BLaER1 treated with 17β-estradiol and CSF1 and Interleukin-3, amounts not matched to agents 10 nM and 100 nM (cell line): Measurements from ENCODE around the gene NECTIN2.
A peak's percentile ranks its signal among the peaks of the same experiment; 100 is the strongest.

Source experiments
- H3K27ac ChIP-seq, 11 experiments: shearing (Covaris generic); formaldehyde crosslinking; 2 replicates each; pipeline ENCODE4 v1.8.1; 2022
- H3K27me3 ChIP-seq, 11 experiments: shearing (Covaris generic); formaldehyde crosslinking; 2 replicates each; pipeline ENCODE4 v1.8.1; 2022
- H3K36me3 ChIP-seq, 11 experiments: shearing (Covaris generic); formaldehyde crosslinking; 2 replicates each; pipeline ENCODE4 v1.8.1; 2022
- H3K4me1 ChIP-seq, 10 experiments: shearing (Covaris generic); formaldehyde crosslinking; 2 replicates each; pipeline ENCODE4 v1.8.1; 2022
- H3K4me2 ChIP-seq, 11 experiments: shearing (Covaris generic); formaldehyde crosslinking; 2 replicates each; pipeline ENCODE4 v1.8.1; 2022
- H3K4me3 ChIP-seq, 10 experiments: shearing (Covaris generic); formaldehyde crosslinking; 2 replicates each; pipeline ENCODE4 v1.8.1; 2022
- H3K9ac ChIP-seq, 11 experiments: shearing (Covaris generic); formaldehyde crosslinking; 2 replicates each; pipeline ENCODE4 v1.8.1; 2022
- H3K9me3 ChIP-seq, 11 experiments: shearing (Covaris generic); formaldehyde crosslinking; replicated peaks in 1 of 11; 2 replicates each; pipeline ENCODE4 v1.8.1; 2022
- H4K20me1 ChIP-seq, 11 experiments: shearing (Covaris generic); formaldehyde crosslinking; 2 replicates each; pipeline ENCODE4 v1.8.1; 2022
- Cebpa-rat ChIP-seq, 11 experiments: shearing (Covaris generic); IDR thresholded peaks; 2 replicates each; pipeline ENCODE4 v1.8.1; 2022

NECTIN2 gene

DNA sequence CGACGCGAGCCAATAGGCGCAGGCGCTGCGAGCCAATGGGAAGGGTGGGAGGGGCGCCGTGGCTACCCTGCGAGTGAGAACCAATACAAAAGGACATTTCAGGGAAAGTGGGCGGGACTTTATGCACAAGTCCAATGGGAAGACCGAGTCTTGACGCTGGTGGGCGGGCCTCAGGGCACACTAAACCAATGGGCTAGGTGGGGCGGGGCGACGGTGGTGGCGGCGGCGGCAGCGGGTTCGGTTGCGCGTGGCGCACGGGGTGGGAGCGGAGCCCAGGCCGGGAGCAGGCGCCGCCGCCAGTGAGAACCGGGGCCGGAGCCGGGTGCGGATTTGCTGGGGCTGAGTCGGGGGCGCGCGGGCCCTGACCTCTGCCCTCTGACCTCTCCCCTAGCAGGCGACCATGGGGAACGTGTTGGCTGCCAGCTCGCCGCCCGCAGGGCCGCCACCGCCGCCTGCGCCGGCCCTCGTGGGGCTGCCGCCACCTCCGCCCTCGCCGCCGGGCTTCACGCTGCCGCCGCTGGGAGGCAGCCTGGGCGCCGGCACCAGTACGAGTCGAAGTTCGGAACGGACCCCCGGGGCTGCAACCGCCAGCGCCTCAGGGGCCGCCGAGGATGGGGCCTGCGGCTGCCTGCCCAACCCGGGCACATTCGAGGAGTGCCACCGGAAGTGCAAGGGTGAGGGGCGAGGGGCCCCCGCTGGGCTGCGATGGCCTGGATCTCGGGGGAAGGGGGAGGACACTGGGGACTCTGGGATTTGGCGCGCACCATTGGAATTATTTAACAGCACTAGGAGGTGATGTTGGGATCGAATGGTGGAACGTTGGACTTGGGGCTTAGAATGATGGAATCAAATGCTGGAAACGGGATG, 45.2 kb downstream of the NECTIN2 start, which contains the start of gene TOMM40:
TSS of gene TOMM40 (plus strand) at position 239 of the 867 bp plus-strand sequence. CDS start at position 401, 162 bp downstream.
- Histone ChIP-seq H4K20me1 (peaks cover 0 to 51% (median 45%) of the 10 kb centered on the region in 11 experiments; a peak in 18 of 22 replicates), H3K27ac (peak within 1 kb of the TSS; percentile 83 to 98 (median 92)), H3K36me3 (peaks cover 60 to 74% (median 69%) of the 10 kb centered on the region in 11 experiments), H3K27me3 (no peaks in the 10 kb centered on the region), H3K4me3 (peak within 1 kb of the TSS; percentile 87 to 99 (median 94)), H3K4me1 (peaks cover 20 to 39% (median 26%) of the 10 kb centered on the region in 10 experiments), H3K9ac (peak within 1 kb of the TSS; percentile 83 to 99 (median 94)), H3K4me2 (peak within 1 kb of the TSS; percentile 91 to 99 (median 96)), H3K9me3 (no peaks in the 10 kb centered on the region)
- no peak for TF ChIP-seq Cebpa-rat (IDR thresholded peaks at IDR 0.05)

DNA sequence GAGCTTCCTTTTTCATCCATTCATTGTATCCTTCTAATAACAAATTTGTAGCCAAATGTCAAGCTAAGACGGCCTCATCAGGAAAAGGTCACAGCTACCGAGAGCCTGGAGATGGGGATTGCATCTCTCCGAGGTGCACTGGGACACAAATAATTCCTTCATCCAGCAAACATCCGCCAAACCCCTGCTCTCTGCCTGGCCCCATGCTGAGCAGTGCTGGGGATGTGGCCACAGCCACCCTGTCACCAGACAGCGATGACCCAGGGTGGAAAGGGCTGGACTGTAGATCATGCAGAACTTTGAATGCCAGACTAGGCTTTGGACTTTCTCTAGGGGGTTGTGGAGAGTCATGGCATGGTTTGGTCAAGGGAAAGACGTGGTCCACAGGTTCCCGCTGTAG, 46.8 kb downstream of the NECTIN2 start:
- H3K4me1 ChIP-seq = peaks cover 20 to 39% (median 26%) of the 10 kb centered on the region in 10 experiments
- peak overlapping the region in 9 of 10 experiments; percentile 87 to 98 (median 94); a peak in 15 of 20 replicates for H3K4me3 ChIP-seq
- no peak for TF ChIP-seq Cebpa-rat (IDR thresholded peaks at IDR 0.05)
- peaks cover 0 to 68% (median 60%) of the 10 kb centered on the region in 11 experiments; a peak in 18 of 22 replicates for H4K20me1 ChIP-seq
- H3K4me2 ChIP-seq = peak overlapping the region; percentile 91 to 99 (median 96)
- no peaks in the 10 kb centered on the region for H3K9me3 ChIP-seq
- peaks cover 65 to 74% (median 69%) of the 10 kb centered on the region in 11 experiments for H3K36me3 ChIP-seq
- H3K9ac ChIP-seq = peak overlapping the region; percentile 83 to 99 (median 94)
- peak overlapping the region in 4 of 11 experiments; percentile 79 to 97 (median 93); a peak in 4 of 22 replicates for H3K27ac ChIP-seq
- H3K27me3 ChIP-seq = no peaks in the 10 kb centered on the region

DNA sequence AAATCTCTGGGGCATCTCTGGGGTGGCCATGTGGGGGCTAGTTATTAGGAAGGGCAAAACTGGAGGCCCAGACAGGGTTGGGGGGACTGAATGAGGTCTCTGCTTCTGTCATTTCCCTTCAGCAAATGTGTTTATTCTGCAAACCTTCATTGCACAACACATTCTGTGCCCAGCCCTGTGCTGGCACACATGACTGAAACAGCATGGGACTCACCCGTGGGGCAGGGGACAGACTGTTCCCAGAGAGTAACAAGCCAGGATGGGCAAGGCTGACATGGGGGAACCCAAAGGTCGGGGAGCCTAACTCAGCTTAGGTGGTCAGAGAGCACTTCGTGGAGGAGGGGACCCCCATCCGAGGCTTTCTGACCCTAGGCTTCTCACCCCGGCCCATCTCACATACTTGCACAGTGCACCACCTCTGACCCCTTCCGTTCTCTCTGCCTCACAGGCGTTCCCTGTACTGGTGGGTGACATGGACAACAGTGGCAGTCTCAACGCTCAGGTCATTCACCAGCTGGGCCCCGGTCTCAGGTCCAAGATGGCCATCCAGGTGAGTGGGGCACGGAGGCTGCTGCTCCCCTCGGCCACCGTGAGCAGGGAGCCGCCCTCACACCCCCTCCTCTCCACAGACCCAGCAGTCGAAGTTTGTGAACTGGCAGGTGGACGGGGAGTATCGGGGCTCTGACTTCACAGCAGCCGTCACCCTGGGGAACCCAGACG, 47.4 kb downstream of the NECTIN2 start:
- H3K4me1 ChIP-seq = peaks cover 20 to 39% (median 26%) of the 10 kb centered on the region in 10 experiments
- peak overlapping the region in 5 of 10 experiments; percentile 89 to 97 (median 94); a peak in 4 of 20 replicates for H3K4me3 ChIP-seq
- peak overlapping the region; percentile 83 to 99 (median 94); a peak in 16 of 22 replicates for H3K9ac ChIP-seq
- no peak overlapping the region for H3K27ac ChIP-seq
- H3K27me3 ChIP-seq = no peaks in the 10 kb centered on the region
- H3K4me2 ChIP-seq = peak overlapping the region in 9 of 11 experiments; percentile 91 to 99 (median 97); a peak in 11 of 22 replicates
- peaks cover 0 to 73% (median 64%) of the 10 kb centered on the region in 11 experiments; a peak in 18 of 22 replicates for H4K20me1 ChIP-seq
- TF ChIP-seq Cebpa-rat (IDR thresholded peaks at IDR 0.05) = no peak
- no peaks in the 10 kb centered on the region for H3K9me3 ChIP-seq
- H3K36me3 ChIP-seq = peaks cover 65 to 74% (median 69%) of the 10 kb centered on the region in 11 experiments

DNA sequence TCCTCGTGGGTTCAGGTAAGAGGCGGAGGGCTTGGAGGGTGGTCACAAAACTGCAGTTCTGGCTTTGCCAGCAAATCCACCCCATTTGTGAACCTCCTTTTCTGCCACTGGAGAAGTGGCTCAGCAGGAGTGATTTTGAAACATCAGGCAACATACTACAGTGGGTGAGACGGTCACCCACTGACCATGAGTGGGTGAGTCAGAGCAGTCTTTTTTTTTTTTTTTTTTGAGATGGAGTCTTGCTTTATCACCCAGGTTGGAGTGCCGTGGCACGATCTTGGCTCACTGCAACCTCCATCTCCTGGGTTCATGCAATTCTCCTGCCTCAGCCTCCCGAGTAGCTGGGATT, 47.9 kb downstream of the NECTIN2 start:
- Histone ChIP-seq H3K4me2 (no peak overlapping the region), H3K9ac (peak overlapping the region in 4 of 11 experiments; percentile 91 to 97 (median 95); a peak in 6 of 22 replicates), H4K20me1 (peaks cover 0 to 78% (median 64%) of the 10 kb centered on the region in 11 experiments; a peak in 18 of 22 replicates), H3K36me3 (peaks cover 65 to 74% (median 68%) of the 10 kb centered on the region in 11 experiments), H3K4me1 (peaks cover 20 to 35% (median 26%) of the 10 kb centered on the region in 10 experiments), H3K27me3 (no peaks in the 10 kb centered on the region), H3K4me3 (no peak overlapping the region), H3K9me3 (no peaks in the 10 kb centered on the region), H3K27ac (no peak overlapping the region)
- TF ChIP-seq Cebpa-rat (IDR thresholded peaks at IDR 0.05) = no peak

DNA sequence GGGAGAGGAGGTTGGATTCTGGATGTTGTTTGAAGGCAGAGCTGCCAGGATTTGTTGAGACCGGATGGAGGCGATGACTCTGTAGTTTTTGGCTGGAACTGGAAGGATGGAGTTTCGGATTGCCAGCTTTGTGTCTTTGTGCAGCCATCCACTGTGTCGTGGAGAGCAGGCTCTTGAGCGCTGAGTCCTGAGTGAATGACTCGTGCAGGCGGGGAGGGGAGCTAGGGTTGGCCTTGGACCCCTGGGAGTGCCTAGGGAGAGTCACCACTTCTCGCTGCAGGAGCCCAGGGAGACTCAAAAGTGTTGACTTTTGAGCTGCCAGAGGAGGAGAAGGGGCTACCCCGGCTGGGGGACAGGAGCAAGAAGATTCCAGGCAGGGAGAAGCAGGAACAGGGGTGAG, 48.8 kb downstream of the NECTIN2 start:
- H3K9ac ChIP-seq = peak overlapping the region in 6 of 11 experiments; percentile 24 to 46 (median 35); a peak in 6 of 22 replicates
- no peaks in the 10 kb centered on the region for H3K9me3 ChIP-seq
- no peak for TF ChIP-seq Cebpa-rat (IDR thresholded peaks at IDR 0.05)

DNA sequence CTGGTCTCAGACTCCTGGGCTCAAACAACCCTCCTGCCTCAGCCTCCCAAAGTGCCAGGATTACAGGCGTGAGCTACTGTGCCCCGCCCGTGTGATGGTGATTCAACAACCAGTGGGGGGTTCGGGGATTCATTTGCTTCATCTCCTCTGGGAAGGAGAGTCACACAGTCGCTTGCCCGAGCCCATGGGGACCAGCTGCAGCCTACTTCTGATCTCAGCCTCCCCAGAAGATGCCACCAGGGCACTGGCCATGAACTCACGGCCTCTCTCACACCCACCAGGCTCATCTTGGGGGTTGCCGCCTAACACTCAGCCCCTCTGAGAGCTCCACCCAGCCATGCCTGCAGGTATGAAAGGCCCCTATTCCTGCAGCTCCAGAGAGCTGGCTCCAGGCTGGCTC, 51.7 kb downstream of the NECTIN2 start:
- TF ChIP-seq Cebpa-rat (IDR thresholded peaks at IDR 0.05) = no peak
- Histone ChIP-seq H3K27ac (no peak overlapping the region), H3K4me2 (no peak overlapping the region), H3K27me3 (no peaks in the 10 kb centered on the region), H3K36me3 (peaks cover 91 to 100% (median 98%) of the 10 kb centered on the region in 11 experiments), H4K20me1 (peaks cover 0 to 100% (median 89%) of the 10 kb centered on the region in 11 experiments; a peak in 18 of 22 replicates), H3K4me1 (peaks cover 2 to 13% (median 6%) of the 10 kb centered on the region in 10 experiments), H3K9me3 (no peaks in the 10 kb centered on the region), H3K9ac (peak overlapping the region in 1 of 11 experiments; percentile 19; a peak in 1 of 22 replicates), H3K4me3 (no peak overlapping the region)

More for the DNA sequence above, 48.8 kb downstream of the NECTIN2 start:
- peaks cover 68 to 80% (median 77%) of the 10 kb centered on the region in 11 experiments for H3K36me3 ChIP-seq
- H3K4me2 ChIP-seq = no peak overlapping the region
- H3K4me3 ChIP-seq = no peak overlapping the region
- H3K27ac ChIP-seq = no peak overlapping the region
- H3K4me1 ChIP-seq = peaks cover 12 to 26% (median 19%) of the 10 kb centered on the region in 10 experiments
- no peaks in the 10 kb centered on the region for H3K27me3 ChIP-seq
- H4K20me1 ChIP-seq = peaks cover 0 to 88% (median 74%) of the 10 kb centered on the region in 11 experiments; a peak in 18 of 22 replicates

DNA sequence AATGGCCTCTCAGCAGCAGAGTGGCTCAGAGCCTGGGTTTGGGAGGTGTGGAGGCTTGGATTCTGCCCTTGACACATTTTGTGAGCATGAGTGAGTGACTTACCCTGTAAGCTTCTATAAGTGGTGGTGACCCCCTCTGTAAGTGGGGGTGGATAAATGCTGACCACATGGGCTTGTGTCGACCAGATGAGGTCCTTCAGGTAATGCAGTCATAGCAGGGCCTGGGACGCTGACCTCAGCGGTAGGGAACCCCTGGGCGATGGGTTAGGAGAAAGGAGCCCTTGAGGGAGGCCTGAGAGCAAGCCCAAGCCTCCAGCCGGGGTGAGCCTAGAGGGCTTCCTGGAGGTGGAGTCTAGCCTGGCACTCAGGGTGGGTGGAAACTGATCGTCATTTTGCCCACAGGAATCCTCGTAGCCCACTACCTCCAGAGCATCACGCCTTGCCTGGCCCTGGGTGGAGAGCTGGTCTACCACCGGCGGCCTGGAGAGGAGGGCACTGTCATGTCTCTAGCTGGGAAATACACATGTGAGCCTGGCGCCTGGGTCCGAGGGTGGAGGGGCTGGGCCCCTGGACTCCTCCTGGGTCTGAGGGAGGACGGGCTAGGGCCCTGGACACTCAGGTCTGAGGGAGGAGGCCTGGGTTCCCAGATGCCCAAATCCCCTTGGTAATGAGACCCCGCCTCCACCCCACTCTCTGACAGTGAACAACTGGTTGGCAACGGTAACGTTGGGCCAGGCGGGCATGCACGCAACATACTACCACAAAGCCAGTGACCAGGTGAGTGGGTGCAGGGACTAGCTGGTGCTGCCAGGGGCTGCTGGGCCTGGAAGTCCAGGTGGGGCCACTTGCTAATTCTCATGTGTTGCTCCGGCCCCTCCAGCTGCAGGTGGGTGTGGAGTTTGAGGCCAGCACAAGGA, 54.5 kb downstream of the NECTIN2 start:
- H3K4me1 ChIP-seq = peaks cover 0 to 18% (median 5%) of the 10 kb centered on the region in 10 experiments; a peak in 12 of 20 replicates
- H3K9me3 ChIP-seq = no peaks in the 10 kb centered on the region
- peaks cover 0 to 91% (median 71%) of the 10 kb centered on the region in 11 experiments; a peak in 18 of 22 replicates for H4K20me1 ChIP-seq
- peaks cover 3 to 5% (median 4%) of the 10 kb centered on the region in 11 experiments; a peak in 18 of 22 replicates for H3K27me3 ChIP-seq
- H3K27ac ChIP-seq = no peak overlapping the region
- no peak for TF ChIP-seq Cebpa-rat (IDR thresholded peaks at IDR 0.05)
- H3K4me3 ChIP-seq = no peak overlapping the region
- H3K36me3 ChIP-seq = peaks cover 65 to 92% (median 86%) of the 10 kb centered on the region in 11 experiments
- no peak overlapping the region for H3K4me2 ChIP-seq
- H3K9ac ChIP-seq = peak overlapping the region in 1 of 11 experiments; percentile 29; a peak in 1 of 22 replicates
